AG04450 (cell line): ENCODE results near the gene RNF43. TPM values are rescaled to one million over a fixed set of nuclear protein-coding genes. Genes with fewer than 3 reads are reported as not detected.

Source experiments
- CTCF ChIA-PET: fragments of 300-600, 350-600 bp; formaldehyde crosslinking; extraction: SDS; loops from one replicate; lab custom pipeline; 2022; ENCODE audit warnings: antibody characterized with exemption, inconsistent platforms; lab: Charles Lee
- POLR2A ChIA-PET: fragments of 350-600 bp; formaldehyde crosslinking; extraction: SDS; loops from one replicate; lab custom pipeline; 2021; ENCODE audit warnings: antibody characterized with exemption, inconsistent platforms; lab: Yijun Ruan, JAX
- DNase-seq: peaks from one replicate; pipeline ENCODE4 v3.0.0-alpha.2; 2011; ENCODE audit warnings: low read depth, low spot score
- H3K27ac ChIP-seq: one replicate; pipeline ENCODE4 v1.5.1; 2012; ENCODE audit warnings: low read depth, low read length, control low read depth
- H3K27me3 ChIP-seq: one replicate; pipeline ENCODE4 v1.6.0; 2012; ENCODE audit warnings: low read length; ENCODE audit not compliant: control insufficient read depth, insufficient read depth
- H3K4me3 ChIP-seq: 2 replicates; pipeline ENCODE4 v1.5.1; 2011; ENCODE audit warnings: mild to moderate bottlenecking, low read depth, low read length, control low read depth
- H3K9me3 ChIP-seq: 2 replicates; pipeline ENCODE4 v1.5.1; 2012; ENCODE audit warnings: low read length; ENCODE audit not compliant: control insufficient read depth, insufficient read depth
- polyA plus RNA-seq: library from polyadenylated mRNA; depleted of rRNA; stranded (reverse); fragments of >200 nt; gene quantifications from 2 replicates; pipeline ENCODE4 v1.2.3, GENCODE V29; 2011
- TF ChIP-seq, protein P1 (sequence below): IDR thresholded peaks from 2 replicates; pipeline ENCODE4 v1.5.1; 2011; ENCODE audit warnings: low read depth, low read length, control low read depth, inconsistent platforms

Gene RNF43
- polyA plus RNA-seq, 1 experiment, result not detected

DNA sequence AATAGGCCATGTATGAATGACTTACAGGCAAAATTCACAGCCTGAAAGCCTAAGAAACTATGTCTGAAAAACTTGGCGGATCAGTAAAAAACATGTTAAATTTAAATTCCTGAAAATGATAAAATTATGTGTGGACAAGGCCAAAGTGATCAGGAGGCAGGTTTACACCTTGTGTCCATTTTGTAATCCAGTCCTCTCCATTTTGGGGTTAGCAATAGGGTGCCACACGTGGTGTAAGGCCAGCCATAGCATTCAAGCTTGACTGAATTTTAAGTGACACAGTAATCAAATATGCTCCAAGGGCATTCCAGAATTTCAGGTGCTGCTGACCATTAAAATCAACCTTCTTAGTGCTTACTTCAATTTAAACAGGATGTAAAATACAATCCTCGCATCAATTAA, 2.7 kb downstream of the RNF43 start:
- TF ChIP-seq, protein P1, sequence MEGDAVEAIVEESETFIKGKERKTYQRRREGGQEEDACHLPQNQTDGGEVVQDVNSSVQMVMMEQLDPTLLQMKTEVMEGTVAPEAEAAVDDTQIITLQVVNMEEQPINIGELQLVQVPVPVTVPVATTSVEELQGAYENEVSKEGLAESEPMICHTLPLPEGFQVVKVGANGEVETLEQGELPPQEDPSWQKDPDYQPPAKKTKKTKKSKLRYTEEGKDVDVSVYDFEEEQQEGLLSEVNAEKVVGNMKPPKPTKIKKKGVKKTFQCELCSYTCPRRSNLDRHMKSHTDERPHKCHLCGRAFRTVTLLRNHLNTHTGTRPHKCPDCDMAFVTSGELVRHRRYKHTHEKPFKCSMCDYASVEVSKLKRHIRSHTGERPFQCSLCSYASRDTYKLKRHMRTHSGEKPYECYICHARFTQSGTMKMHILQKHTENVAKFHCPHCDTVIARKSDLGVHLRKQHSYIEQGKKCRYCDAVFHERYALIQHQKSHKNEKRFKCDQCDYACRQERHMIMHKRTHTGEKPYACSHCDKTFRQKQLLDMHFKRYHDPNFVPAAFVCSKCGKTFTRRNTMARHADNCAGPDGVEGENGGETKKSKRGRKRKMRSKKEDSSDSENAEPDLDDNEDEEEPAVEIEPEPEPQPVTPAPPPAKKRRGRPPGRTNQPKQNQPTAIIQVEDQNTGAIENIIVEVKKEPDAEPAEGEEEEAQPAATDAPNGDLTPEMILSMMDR, result no peak
- CTCF ChIA-PET, result interaction anchor here (1.0 to 3.2 kb wide), 2 partner anchors 97 to 164 kb away, joined by 3 to 22 read pairs; no protein-coding TSS in a partner anchor
- DNase-seq, result no peak
- H3K4me3 ChIP-seq, result no peak overlapping the region
- H3K27ac ChIP-seq, result no peak overlapping the region
- no peaks in the 10 kb centered on the region for H3K9me3 ChIP-seq
- peaks cover 10% of the 10 kb centered on the region for H3K27me3 ChIP-seq
- POLR2A ChIA-PET, result no interaction called here

DNA sequence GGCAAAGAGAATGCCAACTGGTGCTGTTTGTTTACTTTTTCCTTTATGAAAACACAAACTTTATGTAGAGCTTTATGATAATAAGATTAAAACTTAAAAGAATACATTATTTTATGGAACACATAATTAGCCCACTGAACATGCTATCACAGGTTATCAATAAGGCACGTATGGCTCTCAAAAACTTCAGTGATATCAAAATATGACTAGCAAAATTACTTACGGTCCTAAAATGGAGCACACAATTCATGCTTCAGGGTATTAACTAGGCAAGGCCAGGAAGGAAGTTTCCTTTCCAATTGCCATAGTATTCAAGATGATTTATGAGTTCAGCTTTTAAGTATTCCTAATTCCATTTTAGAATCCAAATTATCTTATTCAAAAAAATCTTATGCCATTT, 3.6 kb downstream of the RNF43 start:
- no peak overlapping the region for H3K4me3 ChIP-seq
- ChIA-PET CTCF (interaction anchor here (1.4 to 3.2 kb wide), 3 partner anchors 96 to 164 kb away, joined by 3 to 22 read pairs (median 6); no protein-coding TSS in a partner anchor), POLR2A (no interaction called here)
- TF ChIP-seq, protein P1, result no peak
- no peak overlapping the region for H3K27ac ChIP-seq
- H3K27me3 ChIP-seq, result peaks cover 10% of the 10 kb centered on the region
- no peaks in the 10 kb centered on the region for H3K9me3 ChIP-seq
- no peak for DNase-seq

DNA sequence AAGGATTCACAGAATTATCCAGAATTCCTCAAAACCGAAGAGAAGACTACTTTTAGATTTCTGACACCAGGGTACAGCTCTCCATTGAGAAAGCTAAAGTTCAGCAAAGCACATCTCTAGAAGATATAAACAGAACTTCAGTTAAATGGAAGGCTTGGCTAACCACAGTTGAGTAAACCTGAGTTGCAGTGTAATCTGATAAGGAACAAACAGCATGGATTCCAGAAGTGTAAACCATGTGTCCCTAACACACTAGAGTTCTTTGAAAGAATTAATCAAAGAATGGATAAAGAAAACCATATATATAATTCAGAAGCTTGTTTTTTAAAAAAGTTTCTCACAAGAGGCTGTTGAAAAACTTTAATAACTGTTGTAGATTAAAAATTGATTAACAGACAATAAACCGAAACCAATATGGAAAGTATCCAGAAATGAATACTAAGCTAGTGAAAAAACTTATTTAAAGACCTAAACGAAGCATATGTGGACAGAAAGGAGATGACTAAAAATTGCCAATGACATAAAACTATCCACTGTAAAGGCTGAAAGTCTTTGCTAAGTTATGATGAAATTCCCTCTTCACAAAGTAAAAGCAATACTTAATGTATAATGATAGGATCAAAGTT, 4.3 kb downstream of the RNF43 start:
- CTCF ChIA-PET, result interaction anchor here (1.4 to 3.2 kb wide), 3 partner anchors 96 to 163 kb away, joined by 3 to 22 read pairs (median 6); no protein-coding TSS in a partner anchor
- DNase-seq, result no peak

GRCh38 chr17:58412064-58412703, 5.2 kb downstream of the RNF43 start:
- CTCF ChIA-PET, result interaction anchor here (1.4 to 3.2 kb wide), 2 partner anchors 95 to 108 kb away, joined by 3 to 22 read pairs; no protein-coding TSS in a partner anchor
- POLR2A ChIA-PET, result no interaction called here
- Histone ChIP-seq H3K9me3 (no peaks in the 10 kb centered on the region), H3K27me3 (peaks cover 10% of the 10 kb centered on the region), H3K27ac (no peak overlapping the region), H3K4me3 (no peak overlapping the region)
- DNase-seq, result no peak
- TF ChIP-seq, protein P1, result no peak

More for the DNA sequence above, 4.3 kb downstream of the RNF43 start:
- TF ChIP-seq, protein P1, result no peak
- H3K4me3 ChIP-seq, result no peak overlapping the region
- peaks cover 10% of the 10 kb centered on the region for H3K27me3 ChIP-seq
- no peak overlapping the region for H3K27ac ChIP-seq
- POLR2A ChIA-PET, result no interaction called here
- H3K9me3 ChIP-seq, result no peaks in the 10 kb centered on the region

DNA sequence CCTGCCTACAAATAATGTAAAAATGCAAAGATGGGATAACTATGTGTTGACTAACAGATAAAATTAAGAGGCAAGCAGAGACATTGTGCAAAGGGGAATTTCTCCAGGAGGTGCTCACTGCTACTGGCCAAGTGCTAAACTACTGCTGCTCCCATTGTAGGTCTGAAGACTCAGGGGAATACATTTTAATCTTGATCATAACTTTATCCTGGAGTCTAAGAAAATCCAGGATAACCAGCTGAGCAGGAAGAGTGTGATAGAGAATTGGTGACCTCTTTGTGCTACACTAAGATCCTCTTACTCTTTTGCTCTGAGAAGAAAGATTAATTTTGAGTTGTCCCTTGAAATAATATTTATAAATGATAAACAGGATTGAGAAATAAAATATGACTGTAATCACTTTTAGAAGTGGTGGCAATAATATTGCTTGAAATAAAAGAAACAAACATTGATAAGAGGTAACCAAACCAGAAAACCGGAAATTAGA, 5.9 kb downstream of the RNF43 start:
- Histone ChIP-seq H3K27me3 (peaks cover 8% of the 10 kb centered on the region), H3K9me3 (no peaks in the 10 kb centered on the region), H3K27ac (no peak overlapping the region), H3K4me3 (no peak overlapping the region)
- DNase-seq, result no peak
- POLR2A ChIA-PET, result no interaction called here
- CTCF ChIA-PET, result interaction anchor here (0.6 kb wide), 1 partner anchor 94 kb away, joined by 3 read pairs; no protein-coding TSS in a partner anchor
- TF ChIP-seq, protein P1, result no peak
